Caco-2 (cell line): ENCODE measurements around the gene BTBD6. TPM values are rescaled to one million over a fixed set of nuclear protein-coding genes. Genes with fewer than 3 reads are reported as not detected.

Source experiments
- BruUV-seq: library from RNA; stranded (reverse); fragments of 400-500 nt; replicated peaks from 2 replicates; lab custom pipeline; 2021; lab: Mats Ljungman, UMichigan
- CTCF ChIA-PET: fragments of 300-600 bp; sonication (Branson Sonifier 250); formaldehyde crosslinking; loops from one replicate; lab custom pipeline; 2022; ENCODE audit warnings: antibody characterized with exemption; lab: Charles Lee
- POLR2A ChIA-PET: fragments of 300-600 bp; sonication (Branson Sonifier 250); formaldehyde crosslinking; loops from one replicate; lab custom pipeline; 2022; ENCODE audit warnings: antibody characterized with exemption; lab: Charles Lee
- DNase-seq, 2 experiments: peaks; one replicate each; pipeline versions ENCODE4 v3.0.0 to v3.0.0-alpha.2; 2020 to 2022
- H3K27me3 ChIP-seq: replicated peaks from 2 replicates; pipeline ENCODE4 v1.6.0; 2011; ENCODE audit warnings: low read length; ENCODE audit not compliant: control insufficient read depth, insufficient read depth
- H3K36me3 ChIP-seq: 2 replicates; pipeline ENCODE4 v1.5.1; 2011; ENCODE audit warnings: low read length; ENCODE audit not compliant: control insufficient read depth, insufficient read depth
- H3K4me1 ChIP-seq: fragments of 250-450 bp; sonication (Bioruptor Pico); 2 replicates; pipeline ENCODE4 v1.5.1; 2020; ENCODE audit warnings: mild to moderate bottlenecking
- H3K4me3 ChIP-seq: 2 replicates; pipeline ENCODE4 v1.5.1; 2011; ENCODE audit warnings: low read depth, mild to moderate bottlenecking, control low read depth, low read length
- H3K9me3 ChIP-seq: fragments of 250-450 bp; sonication (Bioruptor Pico); 2 replicates; pipeline ENCODE4 v1.5.1; 2020; ENCODE audit warnings: mild to moderate bottlenecking, moderate library complexity
- H3K27ac Mint-ChIP-seq: one replicate; pipeline ENCODE4 v1.8.0; 2022; ENCODE audit warnings: mixed read lengths; ENCODE audit not compliant: unreplicated experiment
- H3K27me3 Mint-ChIP-seq: one replicate; pipeline ENCODE4 v1.8.0; 2022; ENCODE audit warnings: mixed read lengths; ENCODE audit not compliant: insufficient read depth, unreplicated experiment
- H3K36me3 Mint-ChIP-seq: one replicate; pipeline ENCODE4 v1.8.0; 2022; ENCODE audit warnings: mild to moderate bottlenecking, mixed read lengths; ENCODE audit not compliant: insufficient read depth, unreplicated experiment
- H3K4me1 Mint-ChIP-seq: one replicate; pipeline ENCODE4 v1.8.0; 2022; ENCODE audit warnings: low read depth, mixed read lengths; ENCODE audit not compliant: unreplicated experiment
- H3K4me3 Mint-ChIP-seq: one replicate; pipeline ENCODE4 v1.8.0; 2022; ENCODE audit warnings: mild to moderate bottlenecking, moderate library complexity, mixed read lengths; ENCODE audit not compliant: unreplicated experiment
- H3K9me3 Mint-ChIP-seq: one replicate; pipeline ENCODE4 v1.8.0; 2022; ENCODE audit warnings: mixed read lengths; ENCODE audit not compliant: unreplicated experiment
- CTCF ChIP-seq, 2 experiments: fragments of 200-600 bp in 1 of 2; IDR thresholded peaks; 1 replicate in 1 of 2; 2 replicates in 1 of 2; pipeline versions ENCODE4 v1.5.1 to v1.8.0; 2011 to 2022; ENCODE audit warnings: antibody characterized with exemption in 1 of 2, control low read depth in 1 of 2, inconsistent platforms in 1 of 2, low read depth in 1 of 2, low read length in 1 of 2, mild to moderate bottlenecking in 1 of 2, moderate library complexity in 1 of 2; ENCODE audit not compliant: insufficient read depth in 1 of 2, severe bottlenecking in 1 of 2, unreplicated experiment in 1 of 2
- intact Hi-C: fragments of 100-400 bp; cut with micrococcal nuclease; formaldehyde crosslinking; loops from one replicate; pipeline ENCODE4 v1.10.0; 2022; ENCODE audit not compliant: unreplicated experiment
- total RNA-seq: library from RNA; stranded (reverse); gene quantifications from 2 replicates; pipeline ENCODE4 v1.2.3, GENCODE V29; 2022

Gene BTBD6
- total RNA-seq, 1 experiment from 2014 or later = 25.3 TPM

GRCh38 chr14:105240811-105241576 is 7.3 kb upstream of the BTBD6 start:
- no peaks in the 10 kb centered on the region for H3K9me3 ChIP-seq
- no peak overlapping the region for H3K27ac Mint-ChIP-seq
- no peaks in the 10 kb centered on the region for H3K27me3 Mint-ChIP-seq

GRCh38 chr14:105241641-105242040 is 6.7 kb upstream of the BTBD6 start:
- BruUV-seq = no TSS peak
- H3K9me3 Mint-ChIP-seq = no peaks in the 10 kb centered on the region
- H3K4me3 ChIP-seq = no peak overlapping the region
- H3K9me3 ChIP-seq = no peaks in the 10 kb centered on the region
- POLR2A ChIA-PET = no interaction called here
- H3K4me1 ChIP-seq = no peaks in the 10 kb centered on the region
- peaks cover 1% of the 10 kb centered on the region for H3K36me3 ChIP-seq
- H3K4me1 Mint-ChIP-seq = no peaks in the 10 kb centered on the region
- no peak for TF ChIP-seq CTCF (IDR thresholded peaks at IDR 0.05; ENCODE audit: insufficient read depth in 1 of 2, low read depth in 1 of 2, low read length in 1 of 2, severe bottlenecking in 1 of 2, unreplicated experiment in 1 of 2)
- intact Hi-C loops = no loop called here
- DNase-seq = no peak
- no peak overlapping the region for H3K27ac Mint-ChIP-seq
- CTCF ChIA-PET = no interaction called here
- H3K4me3 Mint-ChIP-seq = no peak overlapping the region
- H3K27me3 Mint-ChIP-seq = no peaks in the 10 kb centered on the region
- no peaks in the 10 kb centered on the region for H3K27me3 ChIP-seq
- H3K36me3 Mint-ChIP-seq = peaks cover 12% of the 10 kb centered on the region

More at GRCh38 chr14:105240811-105241576, 7.3 kb upstream of the BTBD6 start:
- ChIA-PET CTCF (no interaction called here), POLR2A (no interaction called here)
- Mint-ChIP-seq H3K4me3 (no peak overlapping the region), H3K36me3 (peaks cover 12% of the 10 kb centered on the region), H3K9me3 (no peaks in the 10 kb centered on the region), H3K4me1 (no peaks in the 10 kb centered on the region)
- H3K27me3 ChIP-seq = no peaks in the 10 kb centered on the region
- no TSS peak for BruUV-seq
- no peak for DNase-seq
- peaks cover 1% of the 10 kb centered on the region for H3K36me3 ChIP-seq
- H3K4me1 ChIP-seq = no peaks in the 10 kb centered on the region
- intact Hi-C loops = no loop called here
- H3K4me3 ChIP-seq = no peak overlapping the region
- no peak for TF ChIP-seq CTCF (IDR thresholded peaks at IDR 0.05; ENCODE audit: insufficient read depth in 1 of 2, low read depth in 1 of 2, low read length in 1 of 2, severe bottlenecking in 1 of 2, unreplicated experiment in 1 of 2)

- Histone ChIP-seq H3K27me3 (no peaks in the 10 kb centered on the region), H3K36me3 (peaks cover 4% of the 10 kb centered on the region), H3K9me3 (no peaks in the 10 kb centered on the region), H3K4me1 (peaks cover 6% of the 10 kb centered on the region), H3K4me3 (no peak overlapping the region)
- ChIA-PET POLR2A (no interaction called here), CTCF (no interaction called here)
- H3K27me3 Mint-ChIP-seq = no peaks in the 10 kb centered on the region
- H3K27ac Mint-ChIP-seq = no peak overlapping the region
- no TSS peak for BruUV-seq
- no peak for DNase-seq
- H3K36me3 Mint-ChIP-seq = peaks cover 33% of the 10 kb centered on the region
- intact Hi-C loops = no loop called here
- peaks cover 3% of the 10 kb centered on the region for H3K4me1 Mint-ChIP-seq
- H3K9me3 Mint-ChIP-seq = no peaks in the 10 kb centered on the region
- H3K4me3 Mint-ChIP-seq = no peak overlapping the region
- no peak for TF ChIP-seq CTCF (IDR thresholded peaks at IDR 0.05; ENCODE audit: insufficient read depth in 1 of 2, low read depth in 1 of 2, low read length in 1 of 2, severe bottlenecking in 1 of 2, unreplicated experiment in 1 of 2)
Measured at GRCh38 chr14:105244334-105244733, 4.0 kb upstream of the BTBD6 start.
